ENCODE measurements around the gene ARSI. TPM values are rescaled to one million over a fixed set of nuclear protein-coding genes. Genes with fewer than 3 reads are reported as not detected.

ARSI gene
- total and polyA plus RNA-seq, 2 of the 4 experiments (the other 2 are of a cell fraction), result 14.8 to 15.2 TPM

- ATAC-seq (ENCODE audit: low read depth) (no peak), DNase-seq (no peak)
- Histone ChIP-seq H2BK5ac (ENCODE audit: low read depth, low read length, poor library complexity, severe bottlenecking) (no peak overlapping the region), H2AFZ (replicated peaks; ENCODE audit: low read length, poor library complexity) (no peak overlapping the region), H3K56ac (ENCODE audit: extremely low read depth, insufficient read depth, low read length) (no peak overlapping the region), H3K9ac (ENCODE audit: low read depth, low read length) (no peak overlapping the region), H2BK15ac (ENCODE audit: low read depth, low read length) (no peak overlapping the region), H2BK120ac (ENCODE audit: low read depth, low read length) (no peak overlapping the region), H4K91ac (ENCODE audit: insufficient read depth, low read depth, low read length) (no peak overlapping the region), H3K9me3 (ENCODE audit: control insufficient read depth, insufficient read depth, low read length) (no peaks in the 10 kb centered on the region), H3K79me1 (ENCODE audit: low read depth in 1 of 2, low read length in 2 of 2) (no peaks in the 10 kb centered on the region), H4K20me1 (ENCODE audit: insufficient read depth, low read length) (no peaks in the 10 kb centered on the region), H3K27me3 (ENCODE audit: control insufficient read depth, insufficient read depth, low read length) (no peaks in the 10 kb centered on the region; the same call in 1 of the 2 replicates), H2BK20ac (ENCODE audit: low read depth, low read length) (no peak overlapping the region), H3K36me3 (ENCODE audit: control insufficient read depth, insufficient read depth, low read length) (no peaks in the 10 kb centered on the region), H2AK5ac (ENCODE audit: low read depth, low read length) (no peak overlapping the region), H3K4me3 (ENCODE audit: insufficient read depth, low read depth, low read length) (no peak overlapping the region), H3K27ac (ENCODE audit: insufficient read depth, low read length) (no peak overlapping the region), H3K23ac (ENCODE audit: low read depth, low read length) (no peak overlapping the region), H3K14ac (replicated peaks; ENCODE audit: low read depth, low read length) (no peak overlapping the region), H4K8ac (ENCODE audit: low read depth in 2 of 2, low read length in 2 of 2) (no peak overlapping the region), H3K4me1 (ENCODE audit: control insufficient read depth, insufficient read depth, low read length) (no peaks in the 10 kb centered on the region), H2AK9ac (replicated peaks; ENCODE audit: low read depth, low read length, poor library complexity) (no peak overlapping the region), H3K4ac (ENCODE audit: low read depth, low read length) (no peak overlapping the region), H3K18ac (ENCODE audit: low read depth, low read length) (no peak overlapping the region), H3K9me1 (ENCODE audit: insufficient read depth, low read length) (no peaks in the 10 kb centered on the region), H4K5ac (ENCODE audit: low read depth, low read length) (no peak overlapping the region), H3K4me2 (ENCODE audit: low read depth, low read length) (no peak overlapping the region)
- POLR2A ChIA-PET (ENCODE audit: unreplicated experiment), result interaction anchor here (0.6 kb wide), 1 partner anchor 147 kb away, joined by 7 read pairs; no protein-coding TSS in a partner anchor
- in situ Hi-C loops (cut with MboI; ENCODE audit: low sequenced_read_pairs) (no loop called here), dilution Hi-C loops (cut with HindIII; ENCODE audit: low sequenced_read_pairs, unreplicated experiment) (no loop called here), intact Hi-C loops (cut with micrococcal nuclease) (no loop called here)
- no CpG with 5 or more reads among the region's 1 CpG for WGBS, 2 experiments (ENCODE audit: extremely low coverage in 2 of 2, insufficient read length in 1 of 2)
- no peak for TF ChIP-seq SMC3 (IDR thresholded peaks at IDR 0.05; ENCODE audit: low read depth, low read length)
- TF ChIP-seq CEBPB (IDR thresholded peaks at IDR 0.05; ENCODE audit: low read depth, low read length), result no peak
- no peak for TF ChIP-seq RFX5 (IDR thresholded peaks at IDR 0.05; ENCODE audit: low read depth, low read length)
- no peak for TF ChIP-seq RCOR1 (IDR thresholded peaks at IDR 0.05; ENCODE audit: insufficient replicate concordance, low read length)
- no peak for TF ChIP-seq NFE2L2 (IDR thresholded peaks at IDR 0.05; ENCODE audit: low read depth, low read length)
- no TSS peak for BruUV-seq (replicated peaks)
- CTCF ChIA-PET, result interaction anchor here (0.6 kb wide), 1 partner anchor 1305 kb away, joined by 4 read pairs; no protein-coding TSS in a partner anchor
Measured at GRCh38 chr5:150341989-150342388, 39.3 kb upstream of the ARSI start.
